GM23248 (cell line): Measurements from ENCODE around the gene GARRE1.

Experiments
- EZH2 ChIP-seq: fragments of 200-600 bp; sonication (generic); IDR thresholded peaks from 2 replicates; pipeline ENCODE4 v1.6.1; 2018; ENCODE audit warnings: antibody characterized with exemption, mild to moderate bottlenecking; ENCODE audit not compliant: insufficient read depth, poor library complexity, severe bottlenecking
- EZH2phosphoT487 ChIP-seq: fragments of 200-600 bp; sonication (generic); IDR thresholded peaks from 2 replicates; pipeline ENCODE4 v1.6.1; 2018; ENCODE audit warnings: antibody characterized with exemption, moderate library complexity, mild to moderate bottlenecking, low read depth; ENCODE audit not compliant: insufficient read depth

- TF ChIP-seq EZH2phosphoT487 (no peak), EZH2 (no peak)
These were observed 28.5 kb downstream of the GARRE1 start for GRCh38 chr19:34282611-34283519.
